ENCODE measurements around the gene PDXK. TPM values are rescaled to one million over a fixed set of nuclear protein-coding genes. Genes with fewer than 3 reads are reported as not detected.

The PDXK gene
- total RNA-seq, 1 donor from 2014 or later: 92.4 TPM

DNA sequence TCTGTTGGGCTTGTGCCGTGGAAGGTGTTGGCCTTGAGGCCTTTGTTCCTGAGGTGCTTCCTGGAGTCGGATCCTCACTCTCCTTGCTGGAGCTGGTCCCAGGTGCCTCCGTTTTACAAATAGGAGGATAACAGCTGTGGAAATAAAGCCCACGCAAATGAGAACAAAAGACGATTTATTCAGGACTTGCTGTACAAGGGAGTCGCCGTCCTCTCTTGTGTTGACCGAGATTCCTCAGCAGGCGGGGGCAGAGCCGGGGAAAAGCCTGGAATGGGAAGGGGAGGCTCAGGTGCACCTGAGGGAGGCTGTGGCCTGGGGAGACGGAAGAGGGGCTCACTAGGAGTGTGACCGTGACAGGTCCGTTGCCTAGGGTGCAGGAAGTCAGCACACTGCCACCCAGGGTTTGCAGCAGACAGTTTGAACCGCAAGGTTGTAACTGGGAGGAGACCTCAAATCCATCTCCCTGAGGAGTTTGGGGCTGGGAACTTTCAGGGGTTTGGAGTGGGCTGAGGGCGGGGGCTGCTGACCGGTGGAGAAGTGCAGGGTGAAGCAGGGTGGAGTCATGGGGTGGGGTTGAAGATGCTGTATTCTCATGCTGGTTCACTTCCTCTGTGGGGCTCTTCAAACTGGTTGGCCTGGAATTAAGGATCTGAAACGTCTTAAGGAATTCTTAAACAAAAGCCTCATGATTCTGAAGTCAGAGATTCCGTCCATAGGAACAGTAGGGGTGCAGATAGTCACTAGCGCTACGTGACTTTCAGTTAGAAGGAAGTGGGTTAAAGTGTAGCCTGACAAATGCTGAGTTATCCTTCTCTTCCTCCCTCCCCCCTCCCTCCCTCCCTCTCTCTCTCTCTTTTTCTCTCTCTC lies 59.8 kb downstream of the PDXK start:
- intact Hi-C loops (cut with micrococcal nuclease): loop anchor here (5.0 kb wide), 1 partner anchor 51 kb away; no protein-coding TSS in a partner anchor

GRCh38 chr21:43779660-43780059 lies 60.7 kb downstream of the PDXK start:
- intact Hi-C loops (cut with micrococcal nuclease): loop anchor here (5.0 to 10.0 kb wide), 2 partner anchors 52 to 805 kb away; partner anchors contain the start of gene PKNOX1

DNA sequence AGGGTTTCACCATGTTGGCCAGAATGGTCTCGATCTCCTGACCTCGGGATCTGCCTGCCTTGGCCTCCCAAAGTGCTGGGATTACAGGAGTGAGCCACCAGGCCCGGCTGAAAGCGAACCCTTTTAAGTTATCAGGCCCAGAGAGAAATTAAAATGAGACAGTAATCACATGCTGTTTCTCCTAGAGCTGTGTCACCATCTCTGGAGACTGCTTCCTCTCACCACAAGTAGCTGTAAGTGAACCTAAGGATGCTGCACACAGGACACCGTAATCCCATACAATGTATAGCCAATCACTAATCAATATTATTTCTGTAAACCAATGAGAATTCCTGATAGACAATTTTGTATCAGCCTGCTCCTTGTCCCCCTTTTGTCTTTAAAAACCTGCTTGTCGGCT lies 62.9 kb downstream of the PDXK start:
- intact Hi-C loops (cut with micrococcal nuclease): loop anchor here (10.0 kb wide), 1 partner anchor 807 kb away; the partner anchor contains the start of gene PKNOX1

- intact Hi-C loops (cut with micrococcal nuclease): loop anchor here (10.0 kb wide), 1 partner anchor 808 kb away; the partner anchor contains the start of gene PKNOX1
Observed at GRCh38 chr21:43782431-43783097, 63.6 kb downstream of the PDXK start.

- intact Hi-C loops (cut with micrococcal nuclease): loop anchor here (10.0 kb wide), 1 partner anchor 808 kb away; the partner anchor contains the start of gene PKNOX1
Observed at GRCh38 chr21:43783098-43783700, 64.3 kb downstream of the PDXK start.

DNA sequence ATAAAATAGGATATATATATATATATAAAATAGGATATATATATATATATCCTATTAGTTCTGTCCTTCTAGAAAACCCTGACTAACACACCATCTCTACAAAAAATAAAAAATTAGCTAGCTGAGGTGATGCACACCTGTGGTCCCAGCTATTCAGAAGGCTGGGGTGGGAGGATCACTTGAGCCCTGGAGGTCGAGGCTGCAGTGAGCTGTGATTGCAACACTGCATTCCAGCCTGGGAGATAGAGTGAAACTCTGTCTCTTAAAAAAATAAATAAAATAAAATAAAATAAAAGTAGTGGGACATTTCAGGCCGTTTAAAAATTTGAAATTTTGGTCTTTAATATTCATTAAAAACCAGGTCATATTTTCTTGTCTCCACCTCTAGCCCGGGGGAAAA lies 66.2 kb downstream of the PDXK start:
- intact Hi-C loops (cut with micrococcal nuclease): loop anchor here (10.0 kb wide), 1 partner anchor 810 kb away; the partner anchor contains the start of gene PKNOX1

- intact Hi-C loops (cut with micrococcal nuclease): loop anchor here (10.0 kb wide), 1 partner anchor 812 kb away; the partner anchor contains the start of gene PKNOX1
Observed at GRCh38 chr21:43786300-43786806, 67.4 kb downstream of the PDXK start.

- intact Hi-C loops (cut with micrococcal nuclease): loop anchor here (10.0 kb wide), 1 partner anchor 812 kb away; the partner anchor contains the start of gene PKNOX1
Observed at GRCh38 chr21:43786807-43787440, 68.0 kb downstream of the PDXK start.

DNA sequence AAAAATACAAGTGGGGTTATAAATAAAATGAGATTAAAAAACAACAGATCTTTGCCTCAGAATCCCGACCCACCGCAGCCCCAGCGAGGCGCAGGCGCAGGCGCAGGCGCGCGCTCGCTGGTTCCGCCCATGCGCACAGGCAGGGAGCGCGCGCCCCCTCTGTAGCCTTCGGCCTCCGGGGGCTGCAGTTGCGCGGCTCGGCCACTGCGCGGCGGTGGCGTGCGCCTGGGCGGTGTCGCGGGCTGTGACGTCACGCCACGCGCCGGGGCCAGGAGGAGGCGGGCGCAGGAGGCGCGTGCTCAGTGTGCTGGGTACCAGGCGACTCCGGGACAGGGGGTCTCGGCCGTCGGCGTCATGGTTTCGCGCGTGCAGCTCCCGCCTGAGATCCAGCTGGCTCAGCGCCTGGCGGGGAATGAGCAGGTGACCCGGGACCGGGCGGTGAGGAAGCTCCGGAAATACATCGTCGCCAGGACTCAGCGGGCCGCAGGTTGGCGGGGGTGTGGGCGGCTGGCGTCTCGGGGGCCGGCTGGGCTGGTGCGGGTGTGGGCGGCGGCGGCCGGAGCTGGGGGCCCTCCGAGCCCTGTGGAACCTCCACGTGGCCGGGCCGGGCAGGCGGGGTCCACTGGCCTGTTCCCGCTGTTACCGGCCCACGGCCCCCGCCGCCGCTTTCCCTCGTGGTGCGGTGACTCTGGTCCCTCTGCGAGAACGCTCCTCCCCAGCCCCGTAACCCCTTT lies 70.5 kb downstream of the PDXK start, which contains the start of gene RRP1:
RRP1 (plus strand) TSS at position 302 of the 734 bp plus-strand sequence; CDS start at position 355, 53 bp downstream.
- intact Hi-C loops (cut with micrococcal nuclease): loop anchor here (1.0 to 10.0 kb wide), 4 partner anchors 13 to 815 kb away; partner anchors contain the start of genes CSTB, HSF2BP, PKNOX1 and RRP1B

DNA sequence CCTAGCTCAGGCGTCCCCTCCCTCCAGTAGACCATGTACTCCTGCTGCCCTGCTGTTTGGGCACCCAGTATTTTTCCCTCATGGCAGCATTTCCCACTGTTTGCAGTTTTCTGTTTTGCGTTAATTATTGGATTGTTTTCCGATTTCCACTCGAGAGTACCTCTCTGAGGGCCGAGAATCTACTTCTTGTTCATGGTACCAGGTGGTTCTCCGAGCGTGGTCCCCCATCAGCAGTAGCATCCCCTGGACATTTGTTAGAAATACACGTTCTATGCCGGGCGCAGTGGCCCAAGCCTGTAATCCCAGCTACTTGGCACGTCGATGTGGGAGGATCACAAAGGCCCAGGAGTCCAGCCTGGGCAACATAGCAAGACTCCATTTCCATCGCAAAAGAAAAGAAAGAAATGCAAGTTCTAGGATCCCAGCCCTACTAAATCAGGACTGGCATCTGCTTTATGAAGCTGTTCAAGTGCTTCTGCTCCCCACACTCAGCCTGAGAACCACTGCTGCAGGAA lies 71.1 kb downstream of the PDXK start:
- intact Hi-C loops (cut with micrococcal nuclease): no loop called here

- intact Hi-C loops (cut with micrococcal nuclease): no loop called here
Observed at GRCh38 chr21:43792406-43792805, 73.5 kb downstream of the PDXK start.

- intact Hi-C loops (cut with micrococcal nuclease): no loop called here
Observed at GRCh38 chr21:43793243-43793642, 74.3 kb downstream of the PDXK start.

GRCh38 chr21:43794311-43794710 lies 75.4 kb downstream of the PDXK start:
- intact Hi-C loops (cut with micrococcal nuclease): no loop called here

DNA sequence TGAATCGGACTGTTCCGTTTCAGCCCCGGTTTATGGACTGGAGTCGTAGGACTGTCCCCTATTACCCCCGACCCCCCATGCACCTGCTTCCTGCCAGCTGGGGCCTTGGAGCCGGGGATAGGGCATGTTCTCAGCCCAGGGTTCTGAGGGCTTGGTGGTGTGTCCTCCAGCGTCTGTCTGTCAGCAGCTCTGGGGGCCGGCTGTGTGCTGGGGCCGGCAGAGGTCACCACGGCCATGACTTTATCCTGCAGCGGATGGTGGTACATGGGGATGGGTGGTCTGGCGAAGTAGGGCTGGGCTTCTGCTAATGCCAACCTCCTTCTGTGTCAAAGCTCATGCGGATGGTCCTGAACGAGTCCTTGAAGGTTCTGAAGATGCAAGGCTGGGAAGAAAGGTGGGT lies 75.9 kb downstream of the PDXK start:
- intact Hi-C loops (cut with micrococcal nuclease): no loop called here

- intact Hi-C loops (cut with micrococcal nuclease): no loop called here
Observed at GRCh38 chr21:43797415-43797814, 78.5 kb downstream of the PDXK start.

- intact Hi-C loops (cut with micrococcal nuclease): no loop called here
Observed at GRCh38 chr21:43797925-43798715, 79.2 kb downstream of the PDXK start.

DNA sequence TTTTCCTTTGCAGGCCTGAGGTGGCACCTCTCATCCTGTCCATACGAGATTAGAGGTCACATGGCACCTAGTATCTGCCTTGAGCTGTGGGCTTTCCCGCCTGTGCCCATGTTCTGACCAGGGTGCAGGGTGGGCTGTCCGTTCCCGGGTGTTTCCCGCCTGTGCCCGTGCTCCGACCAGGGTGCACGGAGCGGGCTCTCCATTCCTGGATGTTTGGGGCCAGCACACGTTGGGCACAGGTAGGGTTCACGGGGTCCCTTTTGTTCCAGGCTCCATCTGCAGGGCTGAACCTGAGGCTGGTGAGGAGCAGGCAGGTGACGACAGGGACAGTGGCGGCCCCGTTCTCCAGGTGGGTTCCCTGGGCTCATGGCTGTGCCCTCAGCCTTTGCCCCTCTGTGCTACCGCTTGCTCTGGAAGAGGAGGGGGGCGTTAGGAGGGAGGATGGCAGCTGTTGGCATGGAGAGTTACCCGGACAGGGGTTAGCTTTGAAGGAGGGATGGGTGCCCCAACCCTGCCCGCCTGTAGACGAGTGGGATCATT lies 80.4 kb downstream of the PDXK start:
- intact Hi-C loops (cut with micrococcal nuclease): no loop called here

- intact Hi-C loops (cut with micrococcal nuclease): no loop called here
Observed at GRCh38 chr21:43800124-43800523, 81.2 kb downstream of the PDXK start.

DNA sequence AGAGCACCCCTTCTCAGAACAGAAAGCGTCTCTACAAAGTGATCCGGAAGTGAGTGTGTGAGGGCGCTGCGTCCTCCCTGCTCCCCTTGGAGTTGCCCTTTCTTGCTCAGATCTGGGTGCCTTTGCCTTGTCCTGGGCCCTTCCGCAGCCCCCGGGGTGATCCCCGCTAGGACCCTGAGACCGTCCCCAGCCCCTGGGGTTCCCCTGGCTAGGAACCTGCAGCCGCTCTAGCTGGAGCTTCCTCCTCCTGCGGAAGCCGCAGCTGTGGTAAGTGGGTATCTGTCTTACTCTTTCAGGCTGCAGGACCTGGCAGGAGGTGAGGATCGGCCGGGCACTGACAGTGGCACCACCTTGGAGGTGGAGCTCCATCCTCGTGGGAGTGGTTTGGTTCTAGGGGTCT lies 81.6 kb downstream of the PDXK start:
- intact Hi-C loops (cut with micrococcal nuclease): no loop called here
